ENCODE measurements around the gene EPOP.
"Not testable (repeated sequence)": the region's sequence is repeated elsewhere in the genome, so short reads cannot be mapped to it uniquely, and the experiment has no call there.

Gene EPOP

DNA sequence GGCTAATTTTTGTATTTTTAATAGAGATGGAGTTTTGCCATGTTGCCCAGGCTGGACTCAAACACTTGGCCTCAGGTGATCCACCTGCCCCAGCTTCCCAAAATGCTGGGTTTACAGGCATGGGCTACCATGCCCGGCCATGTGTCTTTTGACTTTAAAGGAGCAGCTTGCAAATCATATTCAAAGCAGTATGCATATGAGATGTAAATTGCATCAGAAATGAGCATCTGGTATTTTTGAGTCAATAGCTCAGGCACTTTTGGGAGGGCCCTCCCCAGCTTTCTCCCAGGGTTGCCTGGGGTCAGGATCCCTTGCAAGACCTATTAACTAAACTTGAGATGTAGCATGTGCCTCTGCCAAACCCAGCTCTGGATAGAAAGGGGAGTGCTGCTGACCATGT is 21.5 kb downstream of the EPOP start:
- DNase-seq (ENCODE audit: low read depth in 2 of 2) = no peak

GRCh38 chr17:38650653-38651173 is 24.0 kb downstream of the EPOP start:
- not testable (repeated sequence) for DNase-seq (ENCODE audit: low read depth in 2 of 2)

DNA sequence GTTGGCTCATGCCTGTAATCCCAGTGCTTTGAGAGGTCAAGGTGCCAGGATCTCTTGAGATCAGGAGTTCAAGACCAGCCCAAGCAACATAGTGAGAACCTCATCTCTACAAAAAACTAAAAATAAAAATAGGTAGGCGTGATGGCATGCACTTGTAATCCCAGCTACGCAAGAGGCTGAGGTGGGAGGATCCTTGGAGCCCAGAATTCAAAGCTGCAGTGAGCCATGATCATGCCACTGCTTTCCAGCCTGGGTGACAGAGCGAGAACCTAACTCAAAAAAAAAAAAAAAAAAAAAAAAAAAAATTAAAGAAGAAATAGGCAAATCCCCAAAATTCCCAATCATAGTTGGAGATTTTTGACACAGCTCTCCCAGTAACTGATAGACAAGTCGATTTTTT is 36.8 kb downstream of the EPOP start:
- no peak for DNase-seq (ENCODE audit: low read depth in 2 of 2)

DNA sequence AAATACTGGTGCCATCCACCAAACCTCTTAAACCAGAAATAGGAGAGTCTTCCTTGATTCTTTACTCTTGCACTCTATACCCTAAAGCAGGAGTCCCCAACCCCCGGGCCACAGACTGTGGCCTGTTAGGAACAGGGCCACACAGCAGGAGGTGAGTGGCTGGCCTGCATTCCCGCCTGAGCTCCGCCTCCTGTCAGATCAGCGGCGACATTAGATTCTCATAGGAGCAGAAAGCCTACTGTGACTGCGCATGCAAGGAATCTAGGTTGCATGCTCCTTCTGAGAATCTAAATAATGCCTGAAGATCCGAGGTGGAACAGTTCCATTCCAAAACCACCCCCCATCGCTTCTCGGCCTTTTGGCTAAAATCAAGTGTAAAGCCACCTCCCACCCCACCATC is 38.7 kb downstream of the EPOP start:
- DNase-seq (ENCODE audit: low read depth in 2 of 2) = no peak

GRCh38 chr17:38632334-38632733 is 42.4 kb downstream of the EPOP start:
- no peak for DNase-seq (ENCODE audit: low read depth in 2 of 2)

GRCh38 chr17:38628441-38628840 is 46.3 kb downstream of the EPOP start:
- no peak for DNase-seq (ENCODE audit: low read depth in 2 of 2)

DNA sequence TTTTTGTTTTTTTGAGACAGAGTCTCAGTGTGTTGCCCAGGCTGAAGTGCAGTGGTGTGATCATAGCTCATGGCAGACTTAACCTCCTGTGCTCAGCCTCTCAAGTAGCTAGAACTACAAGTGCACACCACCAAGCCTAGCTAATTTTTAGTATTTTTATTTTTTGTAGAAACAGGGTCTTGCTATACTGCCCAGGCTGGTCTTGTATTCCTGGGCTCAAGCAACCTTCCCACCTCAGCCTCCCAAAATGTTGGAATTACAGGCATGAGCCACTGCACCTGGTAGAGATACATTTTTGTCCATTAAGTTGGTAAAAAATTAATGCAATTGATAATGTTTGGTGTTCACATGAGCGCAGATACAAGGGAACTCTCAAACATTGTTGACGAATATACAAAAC is 46.8 kb downstream of the EPOP start:
- DNase-seq (ENCODE audit: low read depth in 2 of 2) = no peak

DNA sequence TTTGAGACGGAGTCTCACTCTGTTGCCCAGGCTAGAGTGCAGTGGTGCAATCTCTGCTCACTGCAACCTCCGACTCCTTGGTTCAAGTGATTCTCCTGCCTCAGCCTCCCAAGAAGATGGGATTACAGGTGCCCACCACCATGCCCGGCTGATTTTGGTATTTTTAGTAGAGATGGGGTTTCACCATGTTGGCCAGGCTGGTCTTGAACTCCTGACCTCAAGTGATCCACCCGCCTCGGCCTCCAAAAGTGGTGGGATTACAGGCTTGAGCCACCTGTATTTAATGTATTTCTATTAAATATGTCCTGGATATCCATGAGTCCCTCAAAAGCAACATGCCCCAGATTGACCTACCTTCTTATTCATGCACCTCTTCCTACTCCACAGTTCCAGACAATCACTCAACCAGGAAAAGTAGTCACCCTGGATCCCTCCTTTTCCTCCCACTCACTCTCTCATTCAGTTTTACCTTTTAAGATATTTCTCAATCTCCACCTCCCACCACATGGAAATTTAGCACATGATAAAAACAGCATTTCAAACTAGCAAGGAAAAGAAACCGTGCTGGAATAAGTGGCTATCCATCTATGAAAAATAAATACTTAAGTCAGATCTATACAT is 48.0 kb downstream of the EPOP start:
- DNase-seq (ENCODE audit: low read depth in 2 of 2) = not testable (repeated sequence)

DNA sequence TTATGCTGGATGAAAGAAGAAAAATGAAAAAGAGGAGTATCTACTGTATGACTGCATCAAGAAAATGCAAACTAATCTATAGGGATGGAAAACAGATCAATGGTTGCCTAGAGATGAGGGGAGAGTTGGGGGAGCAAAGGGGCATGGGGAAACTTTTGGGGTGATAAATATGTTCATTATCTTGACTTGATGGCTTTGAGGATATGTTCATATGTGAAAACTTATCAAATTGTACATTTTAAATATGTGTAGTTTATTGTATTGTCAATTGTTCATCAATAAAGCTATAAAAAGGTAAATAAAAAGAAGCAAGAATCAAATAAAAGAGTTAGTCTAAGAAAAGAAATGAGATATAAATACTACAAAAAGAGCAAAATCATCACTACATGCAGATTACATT is 49.3 kb downstream of the EPOP start:
- DNase-seq (ENCODE audit: low read depth in 2 of 2) = no peak

GRCh38 chr17:38624782-38625355 is 49.9 kb downstream of the EPOP start:
- DNase-seq (ENCODE audit: low read depth in 2 of 2) = not testable (repeated sequence)
